Upper lobe of left lung (tissue), 4 donors: ENCODE data around the gene QPCT.

ENCODE experiments used
- EP300 ChIP-seq, 4 donors: sonication (generic); formaldehyde crosslinking; IDR thresholded peaks; one replicate each; pipeline ENCODE4 v1.5.1; 2017; ENCODE audit warnings: antibody characterized with exemption in 4 of 4, control low read depth in 2 of 4
- POLR2A ChIP-seq, 4 donors: fragments of 450-650 bp; IDR thresholded peaks; one replicate each; pipeline ENCODE4 v1.5.1; 2016 to 2017; ENCODE audit warnings: antibody characterized with exemption in 4 of 4, mild to moderate bottlenecking in 2 of 4

- TF ChIP-seq POLR2A (IDR thresholded peaks at IDR 0.05) = no peak
- no peak for TF ChIP-seq EP300 (IDR thresholded peaks at IDR 0.05)
These were observed 3.7 kb downstream of the QPCT start for GRCh38 chr2:37348155-37348554.
